Hematopoietic multipotent progenitor cell treated with erythropoietin and hydrocortisone succinate and interleukin-3 and kit ligand, for 15 days (in vitro differentiated cells): ENCODE measurements around the gene GSTT2.
"Not testable (repeated sequence)": the region's sequence is repeated elsewhere in the genome, so short reads cannot be mapped to it uniquely, and the experiment has no call there.

Experiments used
- DNase-seq: peaks from one replicate; pipeline ENCODE4 v3.0.0-alpha.2; 2015; ENCODE audit warnings: low spot score

Gene GSTT2

DNA sequence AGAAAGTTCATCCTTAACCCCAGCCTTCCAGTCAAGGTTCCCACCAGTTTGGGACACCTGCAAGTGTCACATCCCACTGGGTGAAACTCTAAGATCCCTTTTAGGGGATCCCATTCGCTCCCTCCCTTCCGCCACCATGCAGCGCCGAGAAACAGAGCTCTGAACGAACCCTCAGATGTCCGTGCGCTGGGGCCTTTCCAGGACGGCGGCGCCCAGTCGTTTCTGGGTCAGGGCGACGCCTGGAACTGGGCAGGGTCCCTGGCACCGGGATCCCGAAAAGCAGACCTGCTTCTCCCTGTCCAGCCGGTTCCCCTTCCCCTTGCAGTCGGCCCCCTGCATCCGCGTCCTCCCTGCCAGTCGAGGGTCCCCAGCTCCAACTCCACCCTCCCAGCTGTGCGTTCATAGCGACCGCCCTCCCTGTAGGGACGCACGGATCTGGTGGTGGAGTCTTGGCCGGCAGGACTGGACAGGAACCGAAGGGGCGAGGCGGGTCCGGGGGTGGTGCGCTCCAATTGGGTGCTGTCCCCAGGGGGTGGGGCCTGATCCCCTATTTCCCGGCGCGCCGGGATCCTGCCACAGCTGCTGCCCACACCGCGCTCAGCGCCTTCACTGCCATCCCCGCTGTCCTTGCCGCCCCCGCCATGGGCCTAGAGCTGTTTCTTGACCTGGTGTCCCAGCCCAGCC is at the start of gene GSTT2:
Gene GSTT2 (plus strand): TSS at position 578 of the 684 bp plus-strand sequence.
- DNase-seq: not testable (repeated sequence)

DNA sequence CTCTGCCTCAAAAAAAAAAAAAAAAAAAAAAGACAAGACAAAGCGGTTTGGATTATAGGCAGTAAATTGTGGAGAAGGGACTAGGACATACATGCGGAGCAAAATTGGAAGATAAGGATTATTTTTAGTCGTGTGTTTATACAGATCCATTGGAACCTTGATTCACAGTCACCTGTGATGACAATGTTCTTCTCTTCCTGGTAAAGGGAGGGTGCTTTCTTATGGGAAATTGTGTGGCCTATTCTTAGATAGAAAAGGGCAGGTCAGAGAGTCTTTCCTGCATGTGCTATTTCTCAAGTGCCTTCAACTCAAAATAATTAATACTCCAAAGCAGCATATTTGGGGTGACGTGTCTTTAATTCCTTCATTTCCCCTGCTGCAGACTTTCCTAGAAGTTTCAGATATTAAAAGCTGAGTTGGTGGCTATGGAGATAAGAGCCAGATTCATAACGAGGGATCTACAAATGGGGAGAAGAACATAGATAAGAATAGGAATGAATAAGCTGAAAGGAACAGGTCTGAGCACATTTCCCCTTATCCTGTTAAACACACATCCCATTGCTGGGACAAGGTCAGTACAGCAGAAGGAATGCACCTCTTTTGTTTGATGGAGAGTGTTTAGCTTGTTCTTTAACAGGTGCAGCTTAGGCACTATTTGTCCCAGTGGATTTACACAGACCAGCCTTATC is 41.5 kb upstream of the GSTT2 start:
- peak; percentile 15 for DNase-seq

DNA sequence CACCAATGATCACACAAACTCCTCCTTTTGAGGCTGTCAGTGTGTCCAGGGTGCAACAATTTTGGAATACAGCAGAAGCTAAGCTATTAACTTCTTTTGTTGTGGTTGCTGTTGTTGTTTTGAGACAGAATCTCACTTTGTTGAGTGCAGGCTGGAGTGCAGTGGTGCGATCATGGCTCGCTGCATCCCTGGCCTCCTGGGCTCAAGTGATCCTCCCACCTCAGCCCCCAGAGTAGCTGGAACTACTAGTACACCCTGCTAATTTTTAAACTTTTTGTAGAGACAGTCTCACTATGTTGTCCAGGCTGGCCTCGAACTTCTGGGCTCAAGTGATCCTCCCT is 40.9 kb upstream of the GSTT2 start:
- DNase-seq: no peak

DNA sequence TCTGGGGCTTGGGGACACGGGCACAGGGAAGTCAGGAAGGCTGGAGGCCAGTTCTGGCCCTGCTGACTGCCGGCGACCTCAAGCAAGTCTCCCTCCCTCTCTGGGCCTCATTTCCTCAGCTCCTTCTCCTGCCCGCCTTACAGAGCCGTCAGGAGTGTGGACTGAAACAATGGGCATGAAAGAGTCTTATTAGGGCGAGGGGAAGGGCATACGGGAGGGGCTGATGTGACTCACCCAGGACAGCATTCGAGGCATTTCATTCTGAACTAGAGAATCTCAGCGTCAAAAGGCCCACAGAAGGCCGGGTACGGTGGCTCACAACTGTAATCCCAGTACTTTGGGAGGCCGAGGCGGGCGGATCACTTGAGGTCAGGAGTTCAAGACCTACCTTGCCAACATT is 39.8 kb upstream of the GSTT2 start:
- not testable (repeated sequence) for DNase-seq

DNA sequence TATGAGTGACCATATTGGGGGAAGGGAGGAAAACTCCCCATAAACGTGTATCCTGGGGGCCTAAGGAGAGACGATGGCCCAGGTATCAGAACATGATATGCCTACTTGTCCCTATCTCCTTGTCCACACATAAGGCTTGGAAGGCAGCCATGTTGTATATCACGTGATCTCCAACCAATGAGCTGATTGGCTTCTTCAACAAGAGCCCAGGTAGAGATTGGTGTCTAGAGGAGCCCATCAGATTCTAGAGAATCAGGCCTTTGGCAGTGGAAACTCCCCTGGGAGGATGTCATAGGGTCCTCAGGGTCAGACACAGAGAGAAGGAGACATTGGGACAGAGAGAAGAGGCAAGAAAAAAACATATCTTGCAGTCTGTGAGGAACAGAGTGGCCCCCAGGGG is 32.5 kb upstream of the GSTT2 start:
- DNase-seq: peak; percentile 47

DNA sequence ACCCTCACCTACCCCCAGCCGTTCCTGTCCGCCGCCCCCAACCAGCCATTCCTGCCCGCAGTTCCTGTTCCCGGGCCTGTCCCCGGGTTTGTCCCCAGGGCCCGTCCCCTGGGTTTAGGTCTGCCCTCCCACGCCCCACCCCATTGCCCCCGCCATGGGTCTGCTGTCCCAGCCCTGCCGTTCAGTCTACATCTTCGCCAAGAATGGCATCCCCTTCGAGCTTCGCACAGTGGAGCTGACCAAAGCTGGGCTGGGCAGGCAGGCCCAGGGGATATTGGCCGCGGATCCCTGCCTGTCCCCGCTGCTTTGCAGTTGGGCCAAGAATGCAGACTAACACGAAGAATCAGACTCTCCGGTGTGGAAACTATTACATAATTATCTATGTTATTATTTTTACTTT is 30.2 kb upstream of the GSTT2 start:
- not testable (repeated sequence) for DNase-seq

DNA sequence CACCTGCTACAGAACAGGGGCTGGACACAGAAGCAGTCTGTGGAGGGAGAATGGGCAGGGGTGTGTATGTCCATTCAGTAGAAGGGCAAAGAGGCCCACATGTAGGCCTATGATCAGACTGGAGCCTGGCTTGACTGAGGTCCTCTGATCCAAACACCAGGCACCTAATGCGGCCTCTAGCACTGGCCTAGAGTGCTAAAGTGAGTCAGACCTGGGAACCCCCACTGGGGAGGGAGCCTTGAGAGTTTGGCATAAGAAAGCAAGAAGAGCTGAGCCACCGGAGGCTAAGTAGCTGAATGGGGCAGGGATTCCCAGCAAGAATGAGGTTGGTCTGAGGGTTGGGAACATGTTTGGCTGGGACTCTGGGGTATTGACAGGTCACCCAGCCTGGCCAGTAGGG is 28.6 kb upstream of the GSTT2 start:
- DNase-seq: not testable (repeated sequence)

DNA sequence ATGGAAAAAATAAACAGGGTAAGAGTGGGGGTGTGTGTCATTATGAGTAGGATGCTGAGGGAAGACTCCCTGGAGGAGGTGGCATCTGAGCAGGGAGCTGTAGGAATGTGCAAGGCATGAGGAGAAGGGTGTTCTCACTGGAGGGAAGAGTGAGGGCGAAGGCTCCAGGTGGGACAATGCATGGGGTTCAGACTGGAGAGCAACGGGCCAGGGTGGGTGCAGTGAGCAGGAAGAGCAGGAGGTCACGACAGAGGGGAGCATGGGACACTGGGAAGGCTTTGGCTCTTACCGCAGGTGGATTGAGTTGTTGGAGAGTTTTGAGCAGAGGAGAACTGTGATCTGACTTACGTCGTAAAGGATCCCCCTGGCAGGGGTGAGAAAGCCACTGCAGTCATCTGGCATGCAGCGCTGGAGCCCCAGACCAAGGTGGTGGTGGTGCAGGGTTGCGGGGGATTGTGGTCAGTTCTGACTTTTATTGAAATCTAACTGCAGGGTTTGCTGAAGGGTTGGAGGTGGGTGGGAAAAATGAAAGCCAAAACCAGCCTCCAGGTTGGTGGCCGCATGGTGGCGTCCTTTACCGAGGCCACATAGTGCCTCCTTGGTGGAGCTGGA is 27.0 kb upstream of the GSTT2 start:
- not testable (repeated sequence) for DNase-seq

DNA sequence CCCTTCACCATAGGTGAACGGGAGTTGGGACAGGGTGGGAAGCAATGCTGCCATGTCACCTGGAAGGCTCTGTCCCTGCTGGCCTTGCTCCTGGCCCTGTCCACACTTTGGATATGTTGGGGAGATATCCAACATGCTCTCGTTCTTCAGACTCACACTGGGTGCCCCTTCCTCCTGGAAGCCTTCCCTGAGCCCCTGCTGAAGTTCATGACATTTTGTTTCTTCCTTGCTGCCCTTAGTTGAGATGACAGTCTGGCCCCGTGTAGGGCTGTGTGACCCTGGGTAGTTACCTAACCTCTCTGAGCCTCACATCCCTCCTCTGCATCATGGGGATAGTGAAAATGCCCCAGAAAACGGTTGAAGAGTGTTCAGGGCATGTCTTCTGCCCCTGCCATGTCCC is 26.4 kb upstream of the GSTT2 start:
- DNase-seq: not testable (repeated sequence)

DNA sequence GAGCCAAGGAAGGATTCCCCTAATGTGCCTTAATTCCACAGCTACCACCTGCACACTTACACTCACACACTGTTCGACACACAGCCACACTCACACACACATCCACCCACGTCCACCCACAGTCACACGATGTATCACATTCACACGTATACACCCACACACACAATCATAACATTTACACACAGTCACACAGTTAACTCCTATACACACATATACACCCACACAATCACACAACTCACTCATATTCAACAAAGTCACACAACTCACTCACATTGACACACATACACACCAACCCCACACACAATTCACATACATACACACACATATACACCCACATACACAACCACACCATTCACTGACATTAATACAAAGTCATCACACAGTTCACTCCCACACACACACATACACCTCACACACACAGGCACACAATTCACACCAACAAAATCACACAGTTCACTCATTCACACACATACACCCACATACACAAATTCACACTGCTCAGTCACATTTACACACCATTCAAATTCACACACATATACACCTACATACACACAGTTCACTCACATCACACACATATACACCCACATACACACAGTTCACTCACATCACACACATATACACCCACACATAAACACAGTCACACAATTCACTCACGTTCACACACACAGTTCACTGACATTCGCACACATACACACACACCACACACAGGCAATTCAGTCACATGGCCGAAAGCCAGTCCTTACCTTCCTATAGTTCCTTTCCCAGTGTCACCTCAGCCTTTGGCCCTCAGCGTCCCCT is 25.5 kb upstream of the GSTT2 start:
- DNase-seq: not testable (repeated sequence)

DNA sequence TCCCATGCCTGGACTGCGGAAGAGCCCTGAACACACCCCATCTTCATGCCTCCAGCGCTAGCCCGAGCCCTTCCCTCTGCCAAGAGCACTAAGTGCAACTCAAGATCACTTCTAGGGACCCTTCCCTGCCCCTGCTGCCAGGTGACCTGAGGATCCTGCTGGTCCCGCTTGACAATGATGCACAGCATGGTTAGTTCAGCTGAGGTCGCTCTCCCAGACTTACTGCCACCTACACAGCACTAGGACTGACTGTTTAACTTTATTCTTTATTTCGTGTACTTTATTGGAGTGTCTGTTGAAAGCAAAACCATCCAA is 25.0 kb upstream of the GSTT2 start:
- DNase-seq: not testable (repeated sequence)

DNA sequence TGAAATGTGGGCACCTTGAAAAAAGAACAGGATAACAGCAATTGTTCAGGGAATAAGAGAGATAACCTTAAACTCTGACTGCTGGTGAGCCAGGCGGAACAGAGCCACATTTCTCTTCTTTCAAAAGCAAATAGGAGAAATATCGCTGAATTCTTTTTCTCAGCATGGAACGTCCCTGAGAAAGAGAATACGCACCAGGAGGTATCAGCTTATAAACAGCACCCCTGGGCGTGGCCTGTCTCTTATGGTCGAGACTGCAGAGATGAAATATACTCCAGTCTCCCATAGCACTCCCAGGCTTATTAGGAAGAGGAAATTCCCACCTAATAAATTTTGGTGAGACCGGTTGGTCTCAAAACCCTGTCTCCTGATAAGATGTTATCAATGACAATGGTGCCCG is 24.0 kb upstream of the GSTT2 start:
- DNase-seq: not testable (repeated sequence)

DNA sequence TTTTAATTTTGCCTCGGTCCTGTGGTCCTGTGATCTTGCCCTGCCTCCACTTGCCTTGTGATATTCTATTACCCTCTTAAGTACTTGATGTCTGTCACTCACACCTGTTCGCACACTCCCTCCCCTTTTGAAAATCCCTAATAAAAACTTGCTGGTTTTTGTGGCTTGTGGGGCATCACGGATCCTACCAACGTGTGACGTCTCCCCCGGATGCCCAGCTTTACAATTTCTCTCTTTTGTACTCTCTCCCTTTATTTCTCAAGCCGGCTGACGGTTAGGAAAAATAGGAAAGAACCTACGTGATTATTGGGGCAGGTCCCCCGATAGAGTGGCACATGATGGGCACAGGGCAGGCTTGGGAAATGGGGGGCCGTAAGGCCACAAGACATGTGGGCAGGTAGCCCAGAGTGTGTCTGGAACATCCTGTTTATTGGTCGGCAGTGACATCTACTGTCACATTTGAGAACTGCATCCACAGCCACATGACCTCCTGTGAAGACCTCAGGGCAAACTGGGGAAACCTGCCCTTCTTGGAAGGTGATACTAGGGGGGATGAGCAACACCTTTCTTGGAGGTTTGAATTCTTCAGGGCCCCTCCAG is 23.5 kb upstream of the GSTT2 start:
- DNase-seq: peak; percentile 79

DNA sequence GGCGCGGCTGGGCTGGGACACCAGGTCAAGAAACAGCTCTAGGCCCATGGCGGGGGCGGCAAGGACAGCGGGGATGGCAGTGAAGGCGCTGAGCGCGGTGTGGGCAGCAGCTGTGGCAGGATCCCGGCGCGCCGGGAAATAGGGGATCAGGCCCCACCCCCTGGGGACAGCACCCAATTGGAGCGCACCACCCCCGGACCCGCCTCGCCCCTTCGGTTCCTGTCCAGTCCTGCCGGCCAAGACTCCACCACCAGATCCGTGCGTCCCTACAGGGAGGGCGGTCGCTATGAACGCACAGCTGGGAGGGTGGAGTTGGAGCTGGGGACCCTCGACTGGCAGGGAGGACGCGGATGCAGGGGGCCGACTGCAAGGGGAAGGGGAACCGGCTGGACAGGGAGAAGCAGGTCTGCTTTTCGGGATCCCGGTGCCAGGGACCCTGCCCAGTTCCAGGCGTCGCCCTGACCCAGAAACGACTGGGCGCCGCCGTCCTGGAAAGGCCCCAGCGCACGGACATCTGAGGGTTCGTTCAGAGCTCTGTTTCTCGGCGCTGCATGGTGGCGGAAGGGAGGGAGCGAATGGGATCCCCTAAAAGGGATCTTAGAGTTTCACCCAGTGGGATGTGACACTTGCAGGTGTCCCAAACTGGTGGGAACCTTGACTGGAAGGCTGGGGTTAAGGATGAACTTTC is 18.7 kb upstream of the GSTT2 start, which contains the start of gene GSTT2B:
Gene GSTT2B (minus strand): TSS at position 112 of the 688 bp plus-strand sequence. CDS start 64 bp downstream, at position 48.
- not testable (repeated sequence) for DNase-seq

DNA sequence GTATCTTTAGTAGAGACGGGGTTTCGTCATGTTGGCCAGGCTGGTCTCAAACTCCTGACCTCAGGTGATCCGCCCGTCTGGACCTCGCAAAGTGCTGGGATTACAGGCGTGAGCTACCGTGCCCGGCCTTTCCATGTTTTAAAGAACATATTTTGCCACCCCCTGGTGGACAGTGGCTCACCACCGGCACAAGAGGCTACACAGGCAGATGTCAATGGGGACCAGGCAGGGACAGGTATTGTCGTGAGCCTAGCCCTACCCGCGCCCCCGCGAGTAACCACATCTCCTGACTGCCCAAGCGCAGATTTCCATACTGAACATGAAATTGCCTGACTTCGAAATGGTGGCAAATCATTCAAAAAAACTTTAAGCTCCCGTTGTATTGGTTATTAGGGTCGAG is 13.8 kb upstream of the GSTT2 start:
- not testable (repeated sequence) for DNase-seq

DNA sequence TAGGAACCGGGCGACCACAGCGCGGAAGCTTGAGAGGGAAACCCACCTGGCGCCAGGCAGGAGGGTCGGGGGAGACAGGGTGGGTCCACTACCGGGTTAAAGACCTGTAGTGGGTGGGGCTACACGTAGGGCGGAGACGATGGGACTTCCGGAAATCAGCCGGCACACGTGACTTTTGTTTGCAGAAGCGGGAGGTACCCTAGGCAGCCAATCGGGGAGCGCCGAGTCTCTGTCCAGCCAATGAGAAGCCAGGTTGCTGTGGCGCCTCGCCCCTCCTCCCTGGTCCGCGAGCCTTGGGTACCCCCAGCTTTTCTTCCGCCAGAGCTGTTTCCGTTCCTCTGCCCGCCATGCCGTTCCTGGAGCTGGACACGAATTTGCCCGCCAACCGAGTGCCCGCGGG is 13.4 kb upstream of the GSTT2 start, which contains the start of gene DDTL:
Gene DDTL (plus strand): TSS at position 321 of the 400 bp plus-strand sequence. CDS start 27 bp downstream, at position 348.
- DNase-seq: not testable (repeated sequence)

DNA sequence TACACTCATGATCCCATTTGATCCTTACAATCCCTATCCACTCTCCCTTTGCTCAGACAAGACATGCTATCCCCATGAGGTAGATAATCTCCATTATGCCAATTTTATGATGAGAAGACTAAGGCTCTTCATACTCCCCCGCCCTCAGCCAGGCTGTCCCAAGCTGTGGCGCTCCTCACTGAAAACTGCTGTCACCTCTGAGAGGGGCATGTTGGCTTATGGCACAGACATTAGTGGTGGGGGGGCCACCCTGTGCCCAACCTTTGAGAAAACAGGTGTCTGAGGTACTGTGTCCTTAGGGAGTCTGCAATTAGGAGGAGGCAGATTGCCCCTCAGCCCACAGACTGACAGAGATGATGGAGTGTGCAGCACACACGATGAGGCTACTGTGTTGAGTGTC is 10.9 kb upstream of the GSTT2 start:
- no peak for DNase-seq

DNA sequence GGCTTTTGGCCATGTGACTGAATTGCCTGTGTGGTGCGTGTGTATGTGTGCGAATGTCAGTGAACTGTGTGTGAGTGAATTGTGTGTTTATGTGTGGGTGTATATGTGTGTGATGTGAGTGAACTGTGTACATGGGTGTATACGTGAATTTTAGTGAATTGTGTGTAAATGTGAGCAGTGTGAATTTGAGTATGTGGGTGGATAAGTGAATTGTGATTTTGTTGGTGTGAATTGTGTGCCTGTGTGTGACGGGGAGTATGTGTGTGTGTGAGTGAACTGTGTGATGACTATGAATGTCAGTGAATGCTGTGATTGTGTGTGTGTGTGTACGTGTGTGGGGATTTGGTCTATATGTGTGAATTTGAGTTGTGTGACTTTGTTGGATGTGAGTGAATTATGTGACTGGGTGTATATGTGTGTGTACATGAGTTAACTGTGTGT is 9.7 kb upstream of the GSTT2 start:
- no peak for DNase-seq

DNA sequence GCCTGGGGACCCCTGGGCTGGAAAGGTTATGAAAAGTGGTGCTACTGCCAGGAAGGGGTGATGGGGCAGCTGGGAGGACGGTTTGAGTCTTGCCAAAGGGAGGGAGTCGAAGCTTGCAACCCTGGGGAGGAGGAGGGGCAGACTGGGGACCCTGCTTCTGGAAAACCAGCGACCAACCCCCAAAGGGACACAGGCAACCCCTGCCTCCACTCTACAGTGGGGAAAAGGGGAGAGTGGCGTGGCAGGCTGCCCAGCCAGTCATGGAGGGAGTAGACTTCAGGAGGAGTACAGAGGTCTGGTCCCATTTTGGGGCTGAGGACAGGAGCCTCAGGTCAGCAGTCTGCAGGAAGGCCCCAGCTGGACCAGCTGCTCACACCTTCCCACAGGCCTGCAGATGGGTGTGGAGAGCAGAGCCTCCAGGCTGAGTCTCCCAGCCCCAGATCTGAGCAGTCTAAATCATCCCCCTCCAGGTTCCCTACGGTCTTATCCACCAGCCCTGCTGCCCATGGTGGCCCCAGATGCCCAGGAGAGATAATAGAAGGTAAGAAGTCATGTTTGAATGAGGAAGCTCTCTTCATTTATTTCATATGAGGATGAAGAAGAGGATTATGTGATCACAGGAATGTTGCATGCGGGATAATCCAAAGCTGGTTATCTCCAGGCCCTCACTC is 9.0 kb upstream of the GSTT2 start:
- DNase-seq: peak; percentile 45

DNA sequence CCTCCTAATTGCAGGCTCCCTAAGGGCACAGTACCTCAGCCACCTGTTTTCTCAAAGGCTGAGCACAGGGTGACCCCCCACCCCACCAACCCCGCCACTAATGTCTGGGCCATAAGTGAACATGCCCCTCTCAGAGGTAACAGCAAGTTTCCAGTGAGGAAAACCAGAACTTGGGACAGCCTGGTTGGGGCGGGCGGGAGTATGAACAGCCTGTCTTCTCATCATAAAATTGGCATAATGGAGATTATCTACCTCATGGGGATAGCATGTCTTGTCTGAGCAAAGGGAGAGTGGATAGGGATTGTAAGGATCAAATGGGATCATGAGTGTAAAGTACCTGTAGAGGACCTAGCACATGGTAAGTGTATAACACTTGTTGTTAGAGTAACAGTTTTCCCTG is 8.0 kb upstream of the GSTT2 start:
- DNase-seq: not testable (repeated sequence)

DNA sequence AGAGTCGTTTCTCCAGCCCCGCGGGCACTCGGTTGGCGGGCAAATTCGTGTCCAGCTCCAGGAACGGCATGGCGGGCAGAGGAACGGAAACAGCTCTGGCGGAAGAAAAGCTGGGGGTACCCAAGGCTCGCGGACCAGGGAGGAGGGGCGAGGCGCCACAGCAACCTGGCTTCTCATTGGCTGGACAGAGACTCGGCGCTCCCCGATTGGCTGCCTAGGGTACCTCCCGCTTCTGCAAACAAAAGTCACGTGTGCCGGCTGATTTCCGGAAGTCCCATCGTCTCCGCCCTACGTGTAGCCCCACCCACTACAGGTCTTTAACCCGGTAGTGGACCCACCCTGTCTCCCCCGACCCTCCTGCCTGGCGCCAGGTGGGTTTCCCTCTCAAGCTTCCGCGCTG is 5.6 kb upstream of the GSTT2 start, which contains the start of gene DDT:
Gene DDT (minus strand): TSS at position 97 of the 400 bp plus-strand sequence. CDS start 27 bp downstream, at position 70.
- DNase-seq: not testable (repeated sequence)
